Nephron progenitor cell (in vitro differentiated cells): ENCODE data around the gene PRR23A.

Source experiments
- DNase-seq: peaks from one replicate; pipeline ENCODE4 v3.0.0; 2021
- H3K27ac Mint-ChIP-seq: 2 replicates; pipeline ENCODE4 v1.8.0; 2021; ENCODE audit warnings: mild to moderate bottlenecking, moderate library complexity, mixed read lengths
- H3K27me3 Mint-ChIP-seq: 2 replicates; pipeline ENCODE4 v1.8.0; 2021; ENCODE audit warnings: mild to moderate bottlenecking, low read depth, mixed read lengths; ENCODE audit not compliant: poor library complexity
- H3K36me3 Mint-ChIP-seq: 2 replicates; pipeline ENCODE4 v1.8.0; 2021; ENCODE audit warnings: low read depth, mixed read lengths
- H3K4me1 Mint-ChIP-seq: 2 replicates; pipeline ENCODE4 v1.8.0; 2021; ENCODE audit warnings: mixed read lengths
- H3K4me3 Mint-ChIP-seq: 2 replicates; pipeline ENCODE4 v1.8.0; 2021; ENCODE audit warnings: mild to moderate bottlenecking, moderate library complexity, mixed read lengths
- H3K9me3 Mint-ChIP-seq: 2 replicates; pipeline ENCODE4 v1.8.0; 2021; ENCODE audit warnings: mild to moderate bottlenecking, moderate library complexity, mixed read lengths
- CTCF ChIP-seq: fragments of 200-600 bp; sonication (generic); IDR thresholded peaks from 2 replicates; pipeline ENCODE4 v1.5.0; 2021; ENCODE audit warnings: antibody characterized with exemption

The PRR23A gene

DNA sequence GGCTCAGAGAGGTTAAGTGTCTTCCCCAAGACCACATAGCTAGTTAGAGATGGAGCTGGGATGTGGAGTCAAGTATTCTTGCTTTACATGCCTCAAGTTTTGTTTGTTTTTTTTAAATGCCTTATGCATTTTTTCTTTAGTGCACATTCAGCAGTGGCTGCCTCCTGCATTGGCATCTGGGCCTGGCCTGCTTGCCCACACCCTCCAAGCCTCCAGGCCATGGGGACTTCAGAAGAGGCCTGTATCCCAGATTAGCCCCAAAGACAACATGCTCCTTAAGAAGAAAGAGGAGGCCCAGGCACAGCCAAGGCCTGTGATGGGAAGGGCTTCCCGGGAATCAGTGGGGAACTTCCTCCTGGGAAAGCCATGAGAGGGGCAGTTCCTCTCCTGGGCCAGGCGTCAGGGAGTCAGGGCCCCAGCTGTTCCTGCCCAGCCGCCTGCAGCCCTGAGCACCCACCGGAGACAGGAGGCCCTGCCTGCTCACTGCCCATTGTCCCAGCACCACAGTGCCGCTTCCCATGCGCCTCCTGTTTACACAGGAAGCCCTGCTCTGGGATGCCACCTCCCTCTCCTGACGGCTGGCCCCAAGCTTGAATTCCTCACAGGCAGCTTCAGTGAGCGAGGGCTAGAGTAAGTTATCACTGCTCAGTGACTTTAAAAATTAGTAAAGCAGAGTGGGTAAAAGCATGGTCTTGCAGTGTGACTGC lies 43.1 kb downstream of the PRR23A start:
- Mint-ChIP-seq H3K9me3 (peaks cover 38% of the 10 kb centered on the region), H3K4me3 (no peak overlapping the region), H3K27me3 (peaks cover 61% of the 10 kb centered on the region), H3K4me1 (no peaks in the 10 kb centered on the region), H3K27ac (no peak overlapping the region), H3K36me3 (no peaks in the 10 kb centered on the region)
- no peak for TF ChIP-seq CTCF
- no peak for DNase-seq

DNA sequence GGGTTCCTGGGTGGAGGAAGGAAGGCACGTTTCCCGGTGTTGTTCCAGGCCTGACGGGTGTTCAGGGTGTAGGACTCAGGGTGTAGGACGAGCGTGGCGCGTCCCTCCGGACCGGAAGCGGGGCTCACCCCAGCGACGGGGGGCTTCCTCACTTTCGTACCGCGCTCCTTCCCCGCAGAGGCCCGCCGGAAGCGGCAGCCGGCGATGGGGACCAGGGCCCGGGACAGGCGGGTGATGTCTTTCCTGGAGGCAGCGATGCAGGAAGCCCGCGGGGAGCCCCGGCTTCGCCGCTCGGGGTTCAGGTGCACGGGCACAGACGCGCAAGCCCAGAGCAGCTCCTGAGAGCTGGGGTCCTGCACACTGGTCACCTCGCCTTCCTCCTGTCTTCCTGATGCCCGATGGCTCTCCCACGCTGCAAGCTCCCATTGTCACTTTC lies 45.6 kb downstream of the PRR23A start:
- TF ChIP-seq CTCF: no peak
- Mint-ChIP-seq H3K36me3 (no peaks in the 10 kb centered on the region), H3K27ac (no peak overlapping the region), H3K4me1 (no peaks in the 10 kb centered on the region), H3K27me3 (peaks cover 68% of the 10 kb centered on the region), H3K4me3 (no peak overlapping the region), H3K9me3 (peaks cover 20% of the 10 kb centered on the region)
- DNase-seq: no peak
